ENCODE results near the gene SSC5D. TPM values are rescaled to one million over a fixed set of nuclear protein-coding genes. Genes with fewer than 3 reads are reported as not detected.

The SSC5D gene
- polyA plus RNA-seq, 1 of the 3 experiments (the other 2 are of a cell fraction): 4.9 TPM

DNA sequence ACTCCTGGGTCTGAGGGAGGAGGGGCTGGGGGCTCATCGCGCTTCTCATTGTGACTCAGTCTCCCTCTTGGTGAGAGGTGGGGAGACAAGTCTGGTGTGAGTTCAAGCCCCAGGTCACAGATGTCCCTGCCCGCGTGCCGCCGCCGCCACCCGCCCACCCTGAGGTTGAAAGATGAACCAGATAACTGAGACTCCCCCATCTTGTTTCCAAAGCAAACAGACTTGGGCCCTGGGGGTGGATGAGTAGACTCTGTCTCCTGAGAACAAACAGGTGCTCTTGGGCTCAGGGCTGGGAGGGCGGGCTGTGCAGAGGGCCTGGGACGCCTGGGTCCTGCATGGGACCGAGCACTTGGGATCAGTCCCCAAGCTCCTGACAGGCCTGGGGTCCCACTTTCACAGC is 48.1 kb downstream of the SSC5D start:
- no peak for DNase-seq
- Histone ChIP-seq H3K4me2 (no peak overlapping the region), H3K27ac (ENCODE audit: low read depth in 2 of 2, low read length in 1 of 2) (no peak overlapping the region), H2AFZ (ENCODE audit: low read depth) (no peak overlapping the region), H3K79me2 (ENCODE audit: insufficient read depth) (no peaks in the 10 kb centered on the region), H3K4me1 (ENCODE audit: control insufficient read depth in 1 of 2, insufficient read depth in 2 of 2, low read depth in 1 of 2, low read length in 1 of 2) (peaks cover 0 to 3% of the 10 kb centered on the region in 2 experiments; a peak in 2 of 4 replicates), H3F3A (replicated peaks; ENCODE audit: insufficient read depth) (peaks cover 4% of the 10 kb centered on the region), H3K36me3 (replicated peaks in 1 of 2; ENCODE audit: control insufficient read depth in 1 of 2, insufficient read depth in 2 of 2, low read length in 1 of 2) (no peaks in the 10 kb centered on the region), H3K9me3 (no peaks in the 10 kb centered on the region), H3K9ac (no peak overlapping the region), H3K4me3 (ENCODE audit: low read depth in 2 of 2, low read length in 1 of 2) (no peak overlapping the region), H4K20me1 (ENCODE audit: insufficient read depth) (no peaks in the 10 kb centered on the region), H3K9me2 (no peaks in the 10 kb centered on the region), H3K27me3 (ENCODE audit: insufficient read depth) (no peaks in the 10 kb centered on the region)
- ChIA-PET POLR2A (no interaction called here), CTCF (interaction anchor here (1.2 to 2.1 kb wide), 4 partner anchors 8 to 51 kb away, joined by 3 to 9 read pairs (median 6); no protein-coding TSS in a partner anchor)
- TF ChIP-seq TAF1 (IDR thresholded peaks at IDR 0.05; ENCODE audit: borderline replicate concordance, low read depth, low read length) (no peak), GABPA (IDR thresholded peaks at IDR 0.05; ENCODE audit: low read depth) (no peak), FOXM1 (IDR thresholded peaks at IDR 0.05; ENCODE audit: low read depth) (no peak), PBX3 (IDR thresholded peaks at IDR 0.05) (no peak), FOSL2 (IDR thresholded peaks at IDR 0.05; ENCODE audit: borderline replicate concordance, low read depth) (no peak), MXI1 (IDR thresholded peaks at IDR 0.05; ENCODE audit: low read depth, low read length) (no peak), POLR2AphosphoS5 (IDR thresholded peaks at IDR 0.05; ENCODE audit: low read depth, low read length) (no peak), NFIC (IDR thresholded peaks at IDR 0.05; ENCODE audit: borderline replicate concordance) (no peak), TEAD4 (IDR thresholded peaks at IDR 0.05; ENCODE audit: borderline replicate concordance, insufficient read depth) (no peak), YY1 (IDR thresholded peaks at IDR 0.05; ENCODE audit: low read depth) (no peak), NRF1 (IDR thresholded peaks at IDR 0.05; ENCODE audit: low read depth, low read length) (no peak), RXRA (IDR thresholded peaks at IDR 0.05; ENCODE audit: borderline replicate concordance, low read depth) (no peak), FOXJ3 (CRISPR knock-in tag; IDR thresholded peaks at IDR 0.05) (no peak), RCOR1 (IDR thresholded peaks at IDR 0.05; ENCODE audit: low read length) (no peak), IRF3 (IDR thresholded peaks at IDR 0.05; ENCODE audit: low read depth, low read length) (no peak), SMC3 (IDR thresholded peaks at IDR 0.05; ENCODE audit: low read depth, low read length) (no peak)
- TF ChIP-seq, protein P1, sequence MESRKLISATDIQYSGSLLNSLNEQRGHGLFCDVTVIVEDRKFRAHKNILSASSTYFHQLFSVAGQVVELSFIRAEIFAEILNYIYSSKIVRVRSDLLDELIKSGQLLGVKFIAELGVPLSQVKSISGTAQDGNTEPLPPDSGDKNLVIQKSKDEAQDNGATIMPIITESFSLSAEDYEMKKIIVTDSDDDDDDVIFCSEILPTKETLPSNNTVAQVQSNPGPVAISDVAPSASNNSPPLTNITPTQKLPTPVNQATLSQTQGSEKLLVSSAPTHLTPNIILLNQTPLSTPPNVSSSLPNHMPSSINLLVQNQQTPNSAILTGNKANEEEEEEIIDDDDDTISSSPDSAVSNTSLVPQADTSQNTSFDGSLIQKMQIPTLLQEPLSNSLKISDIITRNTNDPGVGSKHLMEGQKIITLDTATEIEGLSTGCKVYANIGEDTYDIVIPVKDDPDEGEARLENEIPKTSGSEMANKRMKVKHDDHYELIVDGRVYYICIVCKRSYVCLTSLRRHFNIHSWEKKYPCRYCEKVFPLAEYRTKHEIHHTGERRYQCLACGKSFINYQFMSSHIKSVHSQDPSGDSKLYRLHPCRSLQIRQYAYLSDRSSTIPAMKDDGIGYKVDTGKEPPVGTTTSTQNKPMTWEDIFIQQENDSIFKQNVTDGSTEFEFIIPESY (IDR thresholded peaks at IDR 0.05; ENCODE audit: borderline replicate concordance, low read depth): no peak
- TF ChIP-seq, protein P2, sequence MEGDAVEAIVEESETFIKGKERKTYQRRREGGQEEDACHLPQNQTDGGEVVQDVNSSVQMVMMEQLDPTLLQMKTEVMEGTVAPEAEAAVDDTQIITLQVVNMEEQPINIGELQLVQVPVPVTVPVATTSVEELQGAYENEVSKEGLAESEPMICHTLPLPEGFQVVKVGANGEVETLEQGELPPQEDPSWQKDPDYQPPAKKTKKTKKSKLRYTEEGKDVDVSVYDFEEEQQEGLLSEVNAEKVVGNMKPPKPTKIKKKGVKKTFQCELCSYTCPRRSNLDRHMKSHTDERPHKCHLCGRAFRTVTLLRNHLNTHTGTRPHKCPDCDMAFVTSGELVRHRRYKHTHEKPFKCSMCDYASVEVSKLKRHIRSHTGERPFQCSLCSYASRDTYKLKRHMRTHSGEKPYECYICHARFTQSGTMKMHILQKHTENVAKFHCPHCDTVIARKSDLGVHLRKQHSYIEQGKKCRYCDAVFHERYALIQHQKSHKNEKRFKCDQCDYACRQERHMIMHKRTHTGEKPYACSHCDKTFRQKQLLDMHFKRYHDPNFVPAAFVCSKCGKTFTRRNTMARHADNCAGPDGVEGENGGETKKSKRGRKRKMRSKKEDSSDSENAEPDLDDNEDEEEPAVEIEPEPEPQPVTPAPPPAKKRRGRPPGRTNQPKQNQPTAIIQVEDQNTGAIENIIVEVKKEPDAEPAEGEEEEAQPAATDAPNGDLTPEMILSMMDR (IDR thresholded peaks at IDR 0.05): no peak
- 86% methylated on average over 11 of the region's 11 CpGs for WGBS (ENCODE audit: low lambda C conversion rate)
